Stomach smooth muscle (tissue), 2 donors: ENCODE results near the gene NCOA5.

Source experiments
- H3K27ac ChIP-seq: one replicate; pipeline ENCODE4 v1.7.0; 2013; ENCODE audit warnings: mild to moderate bottlenecking, low read length, inconsistent platforms
- H3K27me3 ChIP-seq, 2 donors: one replicate each; pipeline ENCODE4 v1.7.0; 2013; ENCODE audit warnings: low read length in 2 of 2; ENCODE audit not compliant: insufficient read depth in 2 of 2, control insufficient read depth in 1 of 2
- H3K36me3 ChIP-seq, 2 donors: one replicate each; pipeline ENCODE4 v1.7.0; 2013; ENCODE audit warnings: low read length in 2 of 2; ENCODE audit not compliant: control insufficient read depth in 2 of 2, insufficient read depth in 2 of 2
- H3K4me1 ChIP-seq: one replicate; pipeline ENCODE4 v1.7.0; 2013; ENCODE audit warnings: low read length; ENCODE audit not compliant: control insufficient read depth, insufficient read depth
- H3K4me3 ChIP-seq, 2 donors: one replicate each; pipeline ENCODE4 v1.7.0; 2013; ENCODE audit warnings: low read length in 2 of 2
- H3K9ac ChIP-seq, 2 donors: one replicate each; pipeline ENCODE4 v1.7.0; 2013; ENCODE audit warnings: low read length in 2 of 2, mild to moderate bottlenecking in 1 of 2
- H3K9me3 ChIP-seq, 2 donors: one replicate each; pipeline ENCODE4 v1.7.0; 2013; ENCODE audit warnings: low read length in 2 of 2; ENCODE audit not compliant: control insufficient read depth in 2 of 2
- donor health status: healthy.
- donor health status: Pancreatic carcinoma.

NCOA5 gene

DNA sequence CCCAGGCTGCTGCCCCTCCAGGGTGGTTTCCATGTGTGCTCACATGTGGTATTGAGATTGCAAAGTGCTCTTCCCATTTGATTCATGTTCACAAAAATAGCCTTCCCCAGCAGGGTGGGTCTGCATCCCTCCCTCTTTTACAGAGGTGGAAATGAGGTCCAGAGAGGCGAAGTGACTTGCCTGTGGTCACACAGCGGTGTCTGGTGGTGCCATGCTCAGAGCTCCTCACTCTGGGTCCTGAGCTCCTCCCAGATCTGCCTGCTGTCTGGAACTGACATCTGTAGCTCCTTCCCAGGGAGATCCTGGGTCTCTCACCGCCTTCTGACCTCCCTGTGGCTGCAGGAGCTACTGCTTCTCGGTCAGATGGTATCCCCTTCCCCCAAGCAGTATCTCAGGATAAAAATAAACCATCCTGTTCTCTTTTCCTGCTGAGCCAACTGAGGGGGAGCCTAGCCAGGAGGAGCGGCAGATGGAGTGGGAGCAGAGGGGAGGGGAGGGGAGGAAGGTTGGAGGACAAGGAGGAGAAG lies 40.3 kb upstream of the NCOA5 start:
- H3K4me3 ChIP-seq = no peak overlapping the region
- H3K9me3 ChIP-seq = no peaks in the 10 kb centered on the region
- peak overlapping the region in 1 of 2 donors; percentile 13 for H3K9ac ChIP-seq
- no peak overlapping the region for H3K27ac ChIP-seq
- peaks cover 10 to 27% of the 10 kb centered on the region in 2 donors for H3K27me3 ChIP-seq
- H3K36me3 ChIP-seq = peaks cover 0 to 5% of the 10 kb centered on the region in 2 donors
- peaks cover 11% of the 10 kb centered on the region for H3K4me1 ChIP-seq

DNA sequence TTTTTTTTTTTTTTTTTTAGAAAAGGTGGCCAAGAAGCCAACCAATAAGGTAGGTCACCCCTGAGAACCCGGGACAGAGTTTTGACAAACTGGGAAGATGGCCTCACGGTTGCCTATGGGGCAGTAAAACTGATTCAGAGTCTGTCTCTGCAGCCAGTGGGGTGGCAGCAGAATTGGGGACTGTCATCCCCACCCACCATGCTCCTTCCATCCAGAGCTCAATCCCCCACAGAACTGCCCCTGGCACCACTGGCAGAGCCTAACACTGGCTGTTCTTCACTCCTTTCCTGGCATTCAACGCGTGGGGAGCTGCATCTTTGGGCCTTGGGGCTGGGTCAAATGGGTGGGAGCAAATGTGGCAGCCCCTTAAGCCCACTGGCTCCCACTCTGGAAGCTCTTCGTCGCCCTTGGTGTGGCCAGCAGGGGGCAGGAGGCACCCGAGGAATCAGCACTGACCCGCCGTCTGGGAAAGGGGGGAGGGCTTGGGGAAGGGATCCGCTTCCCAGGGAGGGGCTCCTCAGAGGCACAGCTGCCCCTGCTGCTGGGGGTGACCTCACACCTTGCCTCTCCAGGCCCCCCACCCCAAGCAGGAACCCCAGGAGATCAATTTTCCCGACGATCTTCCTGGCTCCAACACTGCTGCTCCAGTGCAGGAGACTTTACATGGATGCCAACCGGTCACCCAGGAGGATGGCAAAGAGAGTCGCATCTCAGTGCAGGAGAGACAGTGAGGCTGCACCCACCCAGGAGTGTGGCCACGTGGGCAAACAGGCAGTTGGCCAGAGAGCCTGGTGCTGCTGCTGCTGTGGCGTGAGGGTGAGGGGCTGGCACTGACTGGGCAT lies 38.8 kb upstream of the NCOA5 start:
- no peak overlapping the region for H3K27ac ChIP-seq
- H3K36me3 ChIP-seq = peaks cover 0 to 9% of the 10 kb centered on the region in 2 donors
- no peaks in the 10 kb centered on the region for H3K9me3 ChIP-seq
- peaks cover 4 to 19% of the 10 kb centered on the region in 2 donors for H3K27me3 ChIP-seq
- H3K4me3 ChIP-seq = no peak overlapping the region
- H3K4me1 ChIP-seq = peaks cover 11% of the 10 kb centered on the region
- H3K9ac ChIP-seq = no peak overlapping the region

DNA sequence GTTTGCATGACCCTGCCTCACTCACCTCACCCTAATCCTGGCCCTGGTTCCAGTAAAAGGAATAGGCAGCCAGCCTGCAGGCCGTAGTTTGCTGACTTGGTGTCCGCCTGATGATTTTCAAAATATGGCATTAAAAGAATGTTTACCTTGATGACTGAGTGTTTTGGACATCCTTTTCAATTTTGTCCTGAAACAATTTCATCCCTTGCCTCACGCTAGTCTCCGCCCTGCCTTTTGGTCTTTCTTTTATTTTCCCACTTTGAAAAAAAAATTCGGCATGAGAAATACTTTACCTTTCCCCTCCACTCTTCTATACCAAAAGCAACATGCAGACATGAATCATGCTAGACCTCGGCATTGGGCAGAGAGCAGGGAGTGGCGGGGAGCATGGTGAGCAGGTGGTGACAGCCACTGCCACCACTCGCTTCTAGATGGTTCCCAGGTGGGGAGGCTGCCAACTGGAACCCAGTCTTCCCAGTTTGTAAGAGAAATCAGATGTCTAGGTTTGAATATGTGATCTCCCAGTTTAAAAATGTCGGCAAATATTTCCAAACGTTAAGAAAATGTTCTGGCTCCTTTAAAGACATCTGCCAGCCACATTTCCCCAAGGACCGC lies 37.7 kb upstream of the NCOA5 start:
- Histone ChIP-seq H3K27ac (no peak overlapping the region), H3K27me3 (peaks cover 4 to 11% of the 10 kb centered on the region in 2 donors), H3K4me3 (no peak overlapping the region), H3K4me1 (peaks cover 6% of the 10 kb centered on the region), H3K9ac (no peak overlapping the region), H3K36me3 (peaks cover 5 to 13% of the 10 kb centered on the region in 2 donors), H3K9me3 (no peaks in the 10 kb centered on the region)

DNA sequence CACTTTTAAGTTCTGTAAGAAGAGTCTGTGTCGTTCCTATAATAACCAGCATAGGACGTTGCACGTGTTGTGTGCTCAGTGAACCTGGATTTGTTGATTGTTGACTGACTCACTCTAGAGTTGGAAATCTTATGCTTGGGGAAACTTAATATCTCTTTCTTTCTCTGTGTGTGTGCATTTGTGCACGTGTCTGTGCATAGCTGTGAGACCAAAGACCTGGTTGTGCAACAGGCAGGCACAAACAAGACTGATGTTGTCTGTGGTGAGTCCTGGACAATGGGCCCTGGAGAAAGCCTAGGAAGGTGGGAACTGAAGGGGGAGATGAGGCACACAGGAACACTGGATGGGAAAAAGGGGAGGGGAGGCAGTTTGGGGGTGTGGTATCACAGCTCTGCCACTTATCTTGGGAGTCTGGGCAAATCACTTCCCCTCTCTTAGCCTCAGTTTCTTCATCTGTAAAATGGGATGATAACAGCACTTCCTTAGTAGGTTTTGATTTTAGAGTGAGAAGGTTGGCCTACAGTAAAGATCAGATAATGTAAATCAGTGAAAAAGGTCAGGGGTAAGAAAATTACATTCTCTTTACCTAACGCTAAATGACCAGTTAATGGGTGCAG lies 36.8 kb upstream of the NCOA5 start:
- Histone ChIP-seq H3K9ac (no peak overlapping the region), H3K9me3 (no peaks in the 10 kb centered on the region), H3K27ac (no peak overlapping the region), H3K4me1 (peaks cover 6% of the 10 kb centered on the region), H3K4me3 (no peak overlapping the region), H3K27me3 (peaks cover 0 to 5% of the 10 kb centered on the region in 2 donors), H3K36me3 (peaks cover 5 to 18% of the 10 kb centered on the region in 2 donors)

DNA sequence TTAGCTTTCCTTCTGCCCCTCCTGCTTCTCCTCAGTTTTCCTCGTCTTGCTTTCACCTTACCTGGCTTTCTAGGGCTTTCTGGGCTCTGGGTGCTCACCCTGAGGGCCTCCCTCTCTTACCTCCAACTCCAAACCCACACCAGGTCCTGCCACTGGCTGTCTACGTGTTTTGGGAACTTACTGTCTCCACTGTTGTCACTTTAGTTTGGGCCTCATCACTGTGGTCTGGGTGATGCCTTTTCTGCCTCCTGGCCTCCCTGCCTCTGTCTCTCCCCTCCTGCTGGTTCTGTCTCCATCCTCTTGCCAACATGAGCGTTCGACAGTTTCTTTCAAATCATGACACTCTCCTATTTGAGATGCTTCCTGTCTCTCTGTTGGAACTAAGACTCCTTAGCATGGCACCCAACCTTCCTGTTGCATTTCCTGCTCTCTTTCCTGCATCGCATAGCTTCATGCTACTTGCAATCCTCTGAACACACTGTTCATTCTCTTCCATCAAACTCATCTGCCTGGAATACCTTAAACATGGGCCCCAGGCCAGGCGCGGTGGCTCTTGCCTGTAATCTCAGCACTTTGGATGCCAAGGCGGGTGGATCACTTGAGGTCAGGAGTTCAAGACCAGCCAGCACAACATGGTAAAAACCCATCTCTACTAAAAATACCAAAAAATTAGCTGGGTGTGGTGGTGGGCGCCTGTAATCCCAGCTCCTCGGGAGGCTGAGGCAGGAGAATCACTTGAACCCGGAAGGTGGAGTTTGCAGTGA lies 33.9 kb upstream of the NCOA5 start:
- H3K27ac ChIP-seq = no peak overlapping the region
- H3K9me3 ChIP-seq = no peaks in the 10 kb centered on the region
- no peak overlapping the region for H3K9ac ChIP-seq
- peaks cover 5 to 18% of the 10 kb centered on the region in 2 donors for H3K36me3 ChIP-seq
- H3K4me3 ChIP-seq = no peak overlapping the region
- no peaks in the 10 kb centered on the region for H3K27me3 ChIP-seq
- peaks cover 21% of the 10 kb centered on the region for H3K4me1 ChIP-seq

DNA sequence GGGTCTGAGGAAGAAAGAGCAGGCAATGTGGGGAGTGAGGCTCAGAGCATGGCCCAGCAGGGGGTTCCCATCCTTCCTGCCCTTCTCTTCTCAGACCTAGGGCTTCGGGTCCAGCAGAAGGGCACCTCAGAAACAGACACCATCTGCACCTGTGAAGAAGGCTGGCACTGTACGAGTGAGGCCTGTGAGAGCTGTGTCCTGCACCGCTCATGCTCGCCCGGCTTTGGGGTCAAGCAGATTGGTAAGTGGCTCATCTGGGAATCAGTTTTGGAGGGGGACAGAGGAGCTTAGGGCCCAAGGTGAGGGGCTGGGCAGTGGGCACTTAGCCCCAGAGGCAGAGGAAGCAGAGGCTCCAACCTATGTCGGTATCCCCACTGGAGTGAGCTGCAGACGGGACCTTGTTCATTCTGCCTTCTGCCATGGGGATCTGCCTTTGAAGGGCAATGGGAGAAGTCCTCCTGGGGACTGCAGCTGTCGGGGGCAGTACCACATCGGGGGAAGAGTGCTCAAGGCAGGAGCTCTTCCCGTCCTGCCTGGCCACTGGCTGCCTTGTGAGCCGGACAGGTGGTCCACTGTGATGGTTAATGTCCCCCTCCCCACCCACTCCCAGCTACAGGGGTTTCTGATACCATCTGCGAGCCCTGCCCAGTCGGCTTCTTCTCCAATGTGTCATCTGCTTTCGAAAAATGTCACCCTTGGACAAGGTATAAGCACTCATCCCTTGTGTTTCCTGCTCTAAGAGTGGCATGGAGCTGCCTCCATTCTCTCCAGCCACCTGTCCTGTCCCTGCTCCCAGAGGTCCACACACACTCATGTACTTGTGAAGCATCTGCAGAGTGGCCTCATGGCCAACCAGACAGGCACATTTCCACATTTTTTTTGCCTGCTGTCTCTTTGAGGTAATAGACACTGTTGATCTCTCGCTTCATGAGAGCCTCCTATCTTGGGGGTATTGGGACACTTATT lies 33.0 kb upstream of the NCOA5 start:
- H3K4me3 ChIP-seq = no peak overlapping the region
- no peak overlapping the region for H3K27ac ChIP-seq
- no peaks in the 10 kb centered on the region for H3K27me3 ChIP-seq
- no peak overlapping the region for H3K9ac ChIP-seq
- H3K4me1 ChIP-seq = peaks cover 23% of the 10 kb centered on the region
- no peaks in the 10 kb centered on the region for H3K9me3 ChIP-seq
- peaks cover 5 to 16% of the 10 kb centered on the region in 2 donors for H3K36me3 ChIP-seq

DNA sequence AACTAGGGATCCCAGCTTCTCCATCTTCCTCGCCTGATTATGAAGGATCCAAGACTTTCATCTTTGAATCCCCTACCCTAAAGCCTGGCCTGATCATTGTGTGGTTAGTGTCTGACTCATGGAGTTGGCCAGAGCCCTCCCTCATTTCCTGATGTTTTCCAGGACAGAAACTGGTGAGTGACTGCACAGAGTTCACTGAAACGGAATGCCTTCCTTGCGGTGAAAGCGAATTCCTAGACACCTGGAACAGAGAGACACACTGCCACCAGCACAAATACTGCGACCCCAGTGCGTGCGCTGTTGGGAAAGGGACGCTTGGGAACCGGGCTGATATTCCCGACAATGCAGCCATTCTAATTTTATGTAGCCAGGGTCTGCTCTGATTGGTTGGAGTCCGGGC lies 32.3 kb upstream of the NCOA5 start:
- H3K27ac ChIP-seq = no peak overlapping the region
- peaks cover 5 to 16% of the 10 kb centered on the region in 2 donors for H3K36me3 ChIP-seq
- no peaks in the 10 kb centered on the region for H3K27me3 ChIP-seq
- no peak overlapping the region for H3K4me3 ChIP-seq
- H3K4me1 ChIP-seq = peaks cover 30% of the 10 kb centered on the region
- no peaks in the 10 kb centered on the region for H3K9me3 ChIP-seq
- H3K9ac ChIP-seq = no peak overlapping the region

DNA sequence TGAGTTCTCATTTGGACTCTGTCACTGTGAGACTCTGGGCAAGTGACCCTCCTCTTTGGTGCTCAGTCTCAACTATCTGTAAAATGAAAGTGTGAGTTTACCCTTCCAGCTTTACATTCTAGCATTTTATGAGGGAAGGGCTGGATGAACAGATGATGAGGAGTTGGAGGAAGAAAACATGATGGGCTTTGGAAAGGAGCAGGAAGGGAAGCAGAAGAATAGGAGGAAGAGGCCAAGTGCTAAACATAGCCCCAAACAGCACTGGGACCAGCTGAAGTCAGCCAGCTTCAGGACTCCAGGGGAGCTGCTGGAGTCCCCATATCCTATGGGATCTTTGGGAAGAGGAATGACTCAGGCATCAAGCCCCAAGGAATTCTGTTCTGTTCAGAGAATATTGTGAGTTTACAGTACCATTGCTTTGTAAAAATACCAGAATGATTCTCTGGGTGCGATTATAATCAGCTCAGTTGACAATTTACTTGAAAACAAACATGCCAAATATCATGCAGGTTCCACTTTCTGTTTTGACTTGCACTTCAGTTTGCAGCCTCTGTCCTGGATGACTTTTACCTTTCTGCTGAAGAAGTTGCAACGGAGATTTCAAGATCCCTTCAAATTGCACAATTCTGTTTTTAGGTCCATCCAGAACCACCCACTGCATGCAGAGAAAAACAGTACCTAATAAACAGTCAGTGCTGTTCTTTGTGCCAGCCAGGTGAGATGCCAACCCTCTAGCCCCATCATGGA lies 31.6 kb upstream of the NCOA5 start:
- Histone ChIP-seq H3K36me3 (peaks cover 5 to 16% of the 10 kb centered on the region in 2 donors), H3K9me3 (no peaks in the 10 kb centered on the region), H3K4me3 (no peak overlapping the region), H3K27ac (no peak overlapping the region), H3K27me3 (no peaks in the 10 kb centered on the region), H3K9ac (no peak overlapping the region), H3K4me1 (peaks cover 32% of the 10 kb centered on the region)

DNA sequence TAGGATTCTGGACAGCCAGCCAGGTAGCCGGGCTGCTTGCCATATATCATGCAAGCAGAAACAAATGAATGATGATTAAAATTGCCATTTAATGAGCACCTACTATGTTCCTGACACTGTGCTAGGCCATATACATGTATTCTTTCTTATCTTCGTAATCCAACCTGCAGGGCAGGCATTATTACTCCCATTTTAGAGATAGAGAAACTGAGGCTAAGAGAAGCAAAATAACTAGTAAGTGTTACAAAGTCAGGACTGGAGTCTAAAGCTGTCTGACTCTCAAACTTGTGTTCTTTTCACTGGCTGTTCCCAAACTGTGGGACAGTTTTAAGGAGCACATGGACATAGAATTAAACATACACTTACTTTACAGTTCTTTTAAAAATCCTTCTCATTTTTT lies 30.4 kb upstream of the NCOA5 start:
- no peak overlapping the region for H3K27ac ChIP-seq
- H3K27me3 ChIP-seq = no peaks in the 10 kb centered on the region
- no peak overlapping the region for H3K4me3 ChIP-seq
- H3K9ac ChIP-seq = no peak overlapping the region
- H3K9me3 ChIP-seq = no peaks in the 10 kb centered on the region
- peaks cover 32% of the 10 kb centered on the region for H3K4me1 ChIP-seq
- H3K36me3 ChIP-seq = peaks cover 5 to 12% of the 10 kb centered on the region in 2 donors
